Cardiac muscle cell (in vitro differentiated cells and primary cell): Measurements from ENCODE around the gene NWD2. TPM values are rescaled to one million over a fixed set of nuclear protein-coding genes. Genes with fewer than 3 reads are reported as not detected.

Source experiments
- DNase-seq, 2 donors: peaks; one replicate each; pipeline versions ENCODE4 v3.0.0 to v3.0.0-alpha.2; 2010 to 2017; ENCODE audit warnings: low read depth in 1 of 2, low spot score in 1 of 2
- H3K27ac ChIP-seq: fragments of 200-600 bp; sonication (generic); 2 replicates; pipeline ENCODE4 v1.5.1; 2016
- H3K27me3 ChIP-seq: fragments of 200-600 bp; sonication (generic); 2 replicates; pipeline ENCODE4 v1.6.0; 2016; ENCODE audit warnings: control low read depth
- H3K36me3 ChIP-seq: fragments of 200-600 bp; sonication (generic); 2 replicates; pipeline ENCODE4 v1.5.1; 2016; ENCODE audit warnings: control low read depth
- H3K4me1 ChIP-seq: fragments of 200-600 bp; sonication (generic); 2 replicates; pipeline ENCODE4 v1.8.1; 2017; ENCODE audit warnings: low read depth, mild to moderate bottlenecking, mixed run types
- H3K4me3 ChIP-seq: fragments of 200-600 bp; sonication (generic); 2 replicates; pipeline ENCODE4 v1.5.1; 2016; ENCODE audit warnings: mild to moderate bottlenecking
- H3K9me3 ChIP-seq: fragments of 200-600 bp; sonication (generic); 2 replicates; pipeline ENCODE4 v1.5.1; 2017; ENCODE audit warnings: low read depth, mild to moderate bottlenecking, control low read depth
- polyA plus RNA-seq: library from polyadenylated mRNA; unstranded; fragments of >200 nt; fragmentation: Nextera tagmentation; extraction: Ambion mirVana; gene quantifications from 2 replicates; pipeline ENCODE4 v1.2.1, GENCODE V29; 2016
- total RNA-seq: library from RNA; depleted of rRNA; stranded (reverse); fragments of >200 nt; gene quantifications from 2 replicates; pipeline ENCODE4 v1.2.3, GENCODE V29; 2016
- TF ChIP-seq, protein P1 (sequence below): IDR thresholded peaks from 2 replicates; pipeline ENCODE4 v1.5.1; 2012; ENCODE audit warnings: low read depth, mild to moderate bottlenecking, low read length

Gene NWD2
- total and polyA plus RNA-seq, 2 experiments from 2014 or later = 0.06 TPM; not detected in 1

DNA sequence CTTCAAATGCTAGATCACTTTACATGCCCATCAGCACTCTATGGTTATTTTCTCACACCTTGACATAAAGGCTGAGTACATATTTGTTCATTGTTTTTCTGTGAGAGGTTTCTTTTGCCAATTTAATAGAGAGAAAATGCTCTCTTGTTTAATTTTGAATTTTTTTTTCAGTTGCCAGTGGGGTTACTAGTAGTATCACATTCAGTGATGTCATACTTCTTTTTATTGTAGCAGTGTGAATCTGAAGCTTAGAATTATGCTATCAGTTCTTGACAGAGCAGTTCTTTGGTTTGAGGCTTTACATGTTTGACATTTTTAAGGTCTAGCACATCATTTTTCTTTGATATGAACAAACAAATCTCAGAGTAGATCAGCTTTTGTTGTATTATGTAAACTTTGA is 185.4 kb downstream of the NWD2 start:
- DNase-seq = no peak
- H3K4me1 ChIP-seq = no peaks in the 10 kb centered on the region
- TF ChIP-seq, protein P1, sequence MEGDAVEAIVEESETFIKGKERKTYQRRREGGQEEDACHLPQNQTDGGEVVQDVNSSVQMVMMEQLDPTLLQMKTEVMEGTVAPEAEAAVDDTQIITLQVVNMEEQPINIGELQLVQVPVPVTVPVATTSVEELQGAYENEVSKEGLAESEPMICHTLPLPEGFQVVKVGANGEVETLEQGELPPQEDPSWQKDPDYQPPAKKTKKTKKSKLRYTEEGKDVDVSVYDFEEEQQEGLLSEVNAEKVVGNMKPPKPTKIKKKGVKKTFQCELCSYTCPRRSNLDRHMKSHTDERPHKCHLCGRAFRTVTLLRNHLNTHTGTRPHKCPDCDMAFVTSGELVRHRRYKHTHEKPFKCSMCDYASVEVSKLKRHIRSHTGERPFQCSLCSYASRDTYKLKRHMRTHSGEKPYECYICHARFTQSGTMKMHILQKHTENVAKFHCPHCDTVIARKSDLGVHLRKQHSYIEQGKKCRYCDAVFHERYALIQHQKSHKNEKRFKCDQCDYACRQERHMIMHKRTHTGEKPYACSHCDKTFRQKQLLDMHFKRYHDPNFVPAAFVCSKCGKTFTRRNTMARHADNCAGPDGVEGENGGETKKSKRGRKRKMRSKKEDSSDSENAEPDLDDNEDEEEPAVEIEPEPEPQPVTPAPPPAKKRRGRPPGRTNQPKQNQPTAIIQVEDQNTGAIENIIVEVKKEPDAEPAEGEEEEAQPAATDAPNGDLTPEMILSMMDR = no peak
- H3K9me3 ChIP-seq = no peaks in the 10 kb centered on the region
- H3K4me3 ChIP-seq = no peak overlapping the region
- no peak overlapping the region for H3K27ac ChIP-seq
- H3K27me3 ChIP-seq = peaks cover 3% of the 10 kb centered on the region
- no peaks in the 10 kb centered on the region for H3K36me3 ChIP-seq

DNA sequence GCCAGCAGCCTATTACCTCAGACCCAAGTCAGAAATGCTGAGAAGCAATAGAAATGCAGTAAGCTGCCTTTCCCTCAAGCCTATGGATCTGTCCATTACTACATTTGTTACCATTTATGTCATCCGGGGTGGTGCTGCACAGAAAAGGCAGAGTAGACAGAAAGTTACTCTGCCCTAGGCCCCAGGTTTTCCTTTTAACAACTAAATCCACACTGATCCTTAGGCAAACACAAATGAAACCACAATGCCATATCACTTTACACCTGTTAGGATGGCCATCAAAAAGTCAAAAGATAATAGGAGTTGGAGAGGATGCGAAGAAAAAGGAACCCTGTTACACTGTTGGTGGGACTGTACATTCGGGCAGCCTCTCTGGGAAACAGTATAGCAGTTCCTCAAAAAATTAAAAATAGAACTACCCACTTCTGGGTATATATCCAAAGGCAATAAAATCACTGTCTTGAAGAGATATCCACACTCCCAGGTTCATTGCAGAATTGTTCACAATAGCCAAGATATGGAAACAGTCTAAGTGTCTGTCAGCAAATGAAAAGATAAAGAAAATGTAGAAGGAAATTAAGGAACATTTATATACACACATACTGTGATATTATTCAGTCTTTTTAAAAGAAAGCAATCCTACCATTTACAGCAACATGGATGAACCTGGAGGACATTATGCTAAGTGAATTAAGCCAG is 186.3 kb downstream of the NWD2 start:
- Histone ChIP-seq H3K9me3 (no peaks in the 10 kb centered on the region), H3K27ac (no peak overlapping the region), H3K4me1 (no peaks in the 10 kb centered on the region)

DNA sequence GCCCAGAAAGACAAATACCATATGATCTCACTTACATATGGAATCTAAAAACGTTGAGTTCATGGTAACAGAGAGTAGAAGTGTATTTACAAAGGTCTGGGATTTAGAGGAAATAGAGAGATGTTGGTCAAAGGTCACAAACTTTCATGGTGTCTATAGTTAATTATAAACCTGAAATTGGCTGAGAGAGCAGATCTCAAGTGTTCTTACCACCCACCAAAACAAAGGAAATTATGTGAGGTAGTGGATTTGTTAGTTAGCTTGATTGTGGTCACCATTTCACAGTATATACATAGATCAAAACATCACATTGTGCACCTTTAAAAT is 186.8 kb downstream of the NWD2 start:
- H3K27ac ChIP-seq = no peak overlapping the region
- TF ChIP-seq, protein P1 = no peak
- no peak for DNase-seq

More for the DNA sequence above, 186.3 kb downstream of the NWD2 start:
- TF ChIP-seq, protein P1 = no peak
- Histone ChIP-seq H3K4me3 (no peak overlapping the region), H3K36me3 (no peaks in the 10 kb centered on the region), H3K27me3 (peaks cover 3% of the 10 kb centered on the region)
- no peak for DNase-seq

DNA sequence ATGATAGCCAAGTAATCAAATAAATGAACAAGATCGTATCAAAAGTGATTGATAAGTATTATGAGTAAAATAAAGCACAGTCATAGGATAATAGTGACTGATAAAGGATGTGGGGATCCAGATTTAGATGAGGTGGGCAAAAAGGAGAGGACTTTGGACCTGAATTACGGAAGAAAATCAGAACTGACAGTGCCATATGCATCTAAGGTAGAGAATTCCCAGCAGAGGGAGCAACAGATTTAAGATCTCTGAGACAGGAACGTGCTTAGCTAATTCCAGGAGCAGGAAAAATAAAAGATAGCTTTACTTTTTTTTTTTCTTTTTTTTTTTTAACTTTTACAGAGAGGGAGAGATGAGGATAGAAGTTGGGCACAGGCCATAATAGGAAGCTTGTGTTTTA is 189.9 kb downstream of the NWD2 start:
- no peak overlapping the region for H3K4me3 ChIP-seq
- H3K9me3 ChIP-seq = no peaks in the 10 kb centered on the region
- H3K27me3 ChIP-seq = peaks cover 3% of the 10 kb centered on the region
- H3K27ac ChIP-seq = no peak overlapping the region
- no peaks in the 10 kb centered on the region for H3K4me1 ChIP-seq
- peak in 1 of 2 donors; percentile 44 for DNase-seq
- no peaks in the 10 kb centered on the region for H3K36me3 ChIP-seq
- TF ChIP-seq, protein P1 = peak; percentile 34

More for the DNA sequence above, 186.8 kb downstream of the NWD2 start:
- Histone ChIP-seq H3K4me3 (no peak overlapping the region), H3K27me3 (peaks cover 3% of the 10 kb centered on the region), H3K4me1 (no peaks in the 10 kb centered on the region), H3K9me3 (no peaks in the 10 kb centered on the region), H3K36me3 (no peaks in the 10 kb centered on the region)

DNA sequence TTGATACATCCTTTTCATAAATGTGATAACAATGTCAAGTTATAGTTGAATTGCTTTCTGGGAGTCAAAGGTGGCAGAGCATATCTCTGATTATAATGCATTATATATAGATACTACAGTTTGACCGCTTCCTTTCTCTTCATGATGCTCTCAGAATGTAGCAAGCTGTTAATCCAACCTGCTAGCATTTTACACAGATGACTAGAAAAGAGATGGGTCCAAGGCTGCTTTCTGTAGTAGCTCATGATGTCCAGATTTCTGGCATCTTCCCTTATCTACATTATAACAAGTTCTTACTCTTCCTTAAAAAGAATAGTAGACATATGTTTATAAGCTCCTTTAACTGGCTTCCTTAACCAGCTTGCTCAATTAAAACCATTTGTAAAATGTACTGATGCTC is 192.0 kb downstream of the NWD2 start:
- TF ChIP-seq, protein P1 = no peak
- H3K27me3 ChIP-seq = peaks cover 3% of the 10 kb centered on the region
- no peak for DNase-seq
- no peak overlapping the region for H3K27ac ChIP-seq
- H3K36me3 ChIP-seq = no peaks in the 10 kb centered on the region
- H3K4me1 ChIP-seq = no peaks in the 10 kb centered on the region
- H3K9me3 ChIP-seq = no peaks in the 10 kb centered on the region
- no peak overlapping the region for H3K4me3 ChIP-seq
